Renal cortical epithelial cell (primary cell): ENCODE data around the gene ZNF90. TPM values are rescaled to one million over a fixed set of nuclear protein-coding genes. Genes with fewer than 3 reads are reported as not detected.
"Not testable (repeated sequence)": the region's sequence is repeated elsewhere in the genome, so short reads cannot be mapped to it uniquely, and the experiment has no call there.

Experiments
- DNase-seq: peaks from one replicate; pipeline ENCODE4 v3.0.0-alpha.2; 2011; ENCODE audit warnings: low read depth
- total RNA-seq: library from RNA; depleted of rRNA; stranded (reverse); fragments of >200 nt; gene quantifications from 2 replicates; pipeline ENCODE4 v1.2.3, GENCODE V29; 2014

The ZNF90 gene
- 3.6 and 4.0 TPM in 2 replicates for total RNA-seq

DNA sequence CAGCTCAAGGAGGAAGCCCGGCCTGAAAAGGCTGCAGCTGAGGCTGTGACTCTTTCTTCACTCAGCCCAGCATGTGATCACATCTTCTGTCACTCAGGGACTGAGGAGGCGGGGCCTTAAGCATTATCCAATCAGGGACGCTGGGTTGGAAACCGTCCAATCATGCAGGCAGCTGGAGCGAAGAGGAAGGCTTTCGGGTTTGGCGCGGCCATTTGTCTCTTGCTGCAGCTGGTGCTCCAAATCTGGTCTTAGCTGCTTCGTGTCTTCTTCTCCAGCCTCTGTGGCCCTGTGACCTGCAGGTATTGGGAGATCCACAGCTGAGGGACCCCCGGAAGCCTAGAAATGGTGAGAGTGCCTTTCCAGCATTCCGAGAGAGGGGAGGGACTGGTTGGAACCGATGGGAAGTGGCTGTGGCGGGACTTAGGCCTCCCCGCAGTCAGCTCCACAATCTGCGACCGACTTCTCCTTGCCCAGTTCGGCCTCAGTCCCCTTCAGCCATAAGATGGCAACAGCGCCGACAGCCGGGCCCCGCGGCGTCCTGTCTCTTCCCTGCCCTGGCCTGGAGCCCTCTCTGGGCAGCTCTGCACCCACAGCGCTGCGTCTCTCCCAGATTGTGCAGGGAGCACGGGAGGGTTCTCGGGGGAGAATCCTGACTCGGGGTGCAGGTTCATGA, at the start of gene ZNF90:
ZNF90 (plus strand) TSS at position 210 of the 673 bp plus-strand sequence; CDS start at position 343, 133 bp downstream.
- peak; percentile 93 for DNase-seq

DNA sequence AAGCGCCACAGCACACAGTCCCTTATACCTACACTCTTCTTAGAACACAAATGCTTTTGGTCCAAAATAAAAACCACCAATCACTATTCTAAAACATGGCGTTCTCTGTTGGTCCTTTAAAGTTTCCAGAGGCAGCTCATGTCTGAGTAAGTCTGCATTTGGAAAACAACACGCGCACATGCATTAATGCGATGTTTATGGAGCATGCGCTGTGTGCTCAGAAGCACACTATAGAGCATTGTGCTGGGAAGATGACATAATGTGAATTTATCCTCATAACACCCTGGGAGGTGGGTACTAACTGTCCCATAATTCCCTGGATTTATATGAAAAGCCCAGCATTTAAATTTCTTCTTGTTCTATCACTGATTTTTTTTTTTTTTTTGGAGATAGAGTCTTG, 49.2 kb upstream of the ZNF90 start:
- DNase-seq, result no peak

DNA sequence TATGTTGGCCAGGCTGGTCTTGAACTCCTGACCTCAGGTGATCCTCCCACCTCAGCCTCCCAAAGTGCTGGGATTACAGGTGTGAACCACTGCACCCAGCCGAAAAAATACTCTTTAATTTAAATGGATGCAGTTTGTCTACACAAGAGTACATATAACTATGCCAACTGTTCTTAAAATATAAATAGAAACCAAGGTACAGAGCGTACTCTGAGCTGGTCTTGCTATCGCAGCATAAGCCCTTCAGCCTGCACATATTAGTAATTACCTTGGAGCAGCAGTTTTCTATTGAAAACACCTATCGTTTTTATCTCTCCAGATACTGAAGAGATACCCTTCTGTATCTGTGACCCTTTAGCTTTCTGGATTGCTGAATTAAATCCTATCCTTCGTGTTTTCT, 41.9 kb upstream of the ZNF90 start:
- DNase-seq, result no peak

DNA sequence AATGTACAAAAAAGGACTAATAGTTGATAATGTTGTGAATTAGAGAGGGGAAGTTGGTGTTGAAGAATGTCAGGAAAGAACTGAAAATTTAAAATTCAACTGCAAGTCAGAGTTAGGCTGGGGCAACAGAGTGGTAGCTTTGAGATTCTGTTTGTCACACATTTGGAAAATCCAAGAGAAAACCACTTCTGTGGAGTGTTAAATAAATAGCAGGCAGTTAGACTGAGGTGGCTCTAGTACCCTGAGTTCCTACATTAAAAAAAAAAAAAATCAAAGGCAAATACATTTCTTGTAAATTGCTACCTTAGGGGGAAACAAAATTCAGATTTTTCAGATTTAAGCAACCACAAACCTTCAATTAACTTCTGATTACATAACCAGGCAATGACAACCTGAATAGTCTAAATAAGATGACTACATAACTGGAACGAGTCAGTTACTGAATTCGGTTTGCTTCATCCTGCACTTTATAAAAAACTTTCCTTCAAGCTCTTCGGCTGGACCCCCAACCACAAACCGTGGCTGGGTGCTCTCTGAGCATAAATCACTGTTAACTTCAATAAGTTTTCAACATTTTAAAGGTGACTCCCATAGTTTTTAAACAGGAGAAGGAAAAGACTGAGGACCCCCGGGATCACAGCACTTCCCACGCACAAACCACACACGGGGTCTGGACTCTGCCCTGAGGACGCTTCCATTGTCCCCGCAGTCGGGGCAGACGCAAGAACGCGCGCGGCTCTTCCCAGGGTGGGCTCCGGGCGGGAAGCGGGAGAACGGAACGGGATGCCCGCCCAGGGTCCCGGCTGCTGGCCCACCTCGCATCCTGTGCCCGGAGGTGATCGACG, 39.2 kb upstream of the ZNF90 start:
- DNase-seq, result no peak

DNA sequence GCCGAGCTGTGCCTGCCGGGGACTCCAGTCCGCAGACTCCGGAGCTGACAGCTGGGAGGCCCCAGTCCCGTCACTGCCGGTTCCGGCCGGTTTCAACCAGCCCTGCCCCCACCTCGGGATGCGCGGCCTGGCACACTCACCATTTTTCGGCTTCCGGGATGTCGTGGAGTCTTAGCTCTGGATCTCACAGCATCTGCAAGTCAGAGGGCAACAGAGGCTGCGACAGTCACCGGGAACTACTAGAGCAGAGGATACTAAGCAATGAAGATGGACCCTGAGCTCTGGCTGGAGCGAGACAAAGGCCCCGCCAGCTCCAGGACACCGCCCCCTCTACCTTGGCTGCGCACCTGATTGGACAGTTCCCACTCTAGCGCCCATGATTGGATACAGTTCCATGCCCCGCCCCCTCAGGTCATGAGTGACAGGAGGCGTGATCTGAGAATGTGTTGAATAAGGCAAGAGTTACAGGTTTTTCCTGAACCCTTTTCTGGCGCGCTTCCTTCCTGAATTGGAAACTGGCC, 38.5 kb upstream of the ZNF90 start, which contains the start of gene ZNF682:
ZNF682 (minus strand) TSS at position 303 of the 521 bp plus-strand sequence; CDS start at position 143, 160 bp downstream.
- DNase-seq, result peak; percentile 81

DNA sequence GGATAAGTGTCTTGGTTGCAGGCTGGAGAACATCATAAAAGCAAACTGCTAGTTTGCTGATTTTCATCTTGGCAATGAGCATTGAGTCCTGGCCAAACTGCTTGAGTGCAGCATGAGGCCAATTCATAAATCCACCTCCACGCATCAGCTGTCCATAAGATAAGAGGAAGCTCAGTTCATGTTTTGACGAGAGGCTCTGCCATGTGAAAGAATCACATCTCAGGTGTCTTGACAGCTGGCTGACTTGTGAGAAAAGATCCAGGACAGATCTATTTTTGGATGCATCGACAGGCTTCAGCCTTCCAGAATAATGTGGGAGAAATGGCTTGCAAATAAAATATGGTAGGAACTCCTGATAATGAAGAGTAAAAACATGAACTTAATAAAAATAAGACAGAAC, 33.1 kb upstream of the ZNF90 start:
- DNase-seq, result no peak

DNA sequence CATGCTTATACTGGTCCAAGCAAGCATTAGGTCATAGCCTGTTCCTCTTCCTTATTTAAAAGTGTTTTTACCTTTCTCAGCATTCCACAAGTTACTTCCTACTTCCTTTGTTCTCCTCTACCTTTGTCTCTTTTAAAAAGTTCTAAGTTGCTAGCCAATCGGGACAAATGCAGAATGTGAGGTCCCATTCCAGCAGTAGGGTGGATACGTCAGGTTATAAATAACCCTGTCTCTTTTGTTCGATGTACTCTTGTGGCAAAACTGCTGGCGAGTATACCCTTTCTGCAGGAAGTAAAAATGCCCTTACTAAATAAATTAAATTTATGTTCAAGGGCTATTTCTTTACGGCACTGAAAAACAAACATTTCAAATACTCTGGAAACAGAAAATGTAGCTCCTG, 32.1 kb upstream of the ZNF90 start:
- DNase-seq, result not testable (repeated sequence)

DNA sequence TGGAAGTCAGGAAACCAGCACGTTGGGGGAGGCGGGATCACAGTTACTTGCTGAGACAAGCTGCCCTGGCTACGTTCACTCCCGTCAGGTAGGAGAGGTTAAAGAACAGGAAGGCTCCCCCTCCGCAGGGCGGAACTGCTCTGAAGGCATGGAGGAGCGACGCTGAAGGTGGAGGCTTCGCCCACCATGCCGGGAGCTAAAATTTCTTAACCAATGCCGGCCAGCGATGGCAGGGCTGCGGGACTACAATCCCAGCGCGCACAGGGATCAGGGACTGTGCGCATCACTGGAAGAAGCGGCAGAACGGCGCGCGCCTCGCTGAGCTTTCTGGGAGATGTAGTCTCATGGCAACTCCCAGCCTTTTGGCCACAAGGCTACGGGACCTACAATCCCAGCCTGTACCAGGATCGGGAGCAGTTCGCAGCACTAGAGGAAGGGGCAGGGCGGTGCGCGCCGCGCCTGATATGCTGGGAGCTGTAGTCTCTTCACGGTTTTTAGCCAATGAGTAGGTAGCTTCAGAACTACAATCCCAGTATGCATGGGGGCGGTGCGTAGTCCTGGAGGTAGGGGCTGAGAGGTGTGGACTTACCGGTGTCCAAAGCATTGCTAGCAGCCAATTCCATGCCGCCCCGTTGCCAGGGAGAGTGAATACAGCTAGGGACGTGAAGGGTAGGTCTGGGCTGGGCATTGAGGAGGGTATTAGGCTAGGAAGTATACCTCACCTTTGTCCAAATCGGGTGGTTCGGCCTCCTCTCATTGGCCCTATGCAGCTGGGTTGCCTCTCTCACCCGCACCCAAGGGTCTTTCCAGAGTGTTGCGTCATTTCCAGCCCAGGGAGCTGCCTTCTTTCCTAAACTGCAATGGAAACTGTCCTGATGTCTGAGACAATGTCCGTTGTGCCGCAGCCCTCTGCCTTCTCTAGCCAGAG, 25.7 kb upstream of the ZNF90 start:
- DNase-seq, result peak; percentile 98

DNA sequence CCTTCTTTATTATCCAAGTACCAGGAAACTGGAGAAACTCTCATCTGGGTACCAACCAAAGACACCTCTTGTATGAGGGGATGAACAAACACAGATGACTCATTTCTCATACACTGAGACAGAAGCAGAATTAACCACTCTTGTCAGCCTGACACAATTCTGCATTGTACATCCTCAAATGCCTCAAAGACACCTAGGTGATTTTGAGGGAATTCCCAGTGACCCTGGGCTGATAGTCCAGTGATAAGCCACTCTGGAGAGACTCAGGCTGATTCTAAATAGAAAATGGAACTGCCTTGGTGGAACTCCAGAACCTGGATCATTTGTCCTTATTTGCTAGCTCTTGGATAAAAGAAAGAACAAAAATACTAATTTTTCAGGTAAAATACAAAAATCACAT, 19.1 kb upstream of the ZNF90 start:
- not testable (repeated sequence) for DNase-seq

DNA sequence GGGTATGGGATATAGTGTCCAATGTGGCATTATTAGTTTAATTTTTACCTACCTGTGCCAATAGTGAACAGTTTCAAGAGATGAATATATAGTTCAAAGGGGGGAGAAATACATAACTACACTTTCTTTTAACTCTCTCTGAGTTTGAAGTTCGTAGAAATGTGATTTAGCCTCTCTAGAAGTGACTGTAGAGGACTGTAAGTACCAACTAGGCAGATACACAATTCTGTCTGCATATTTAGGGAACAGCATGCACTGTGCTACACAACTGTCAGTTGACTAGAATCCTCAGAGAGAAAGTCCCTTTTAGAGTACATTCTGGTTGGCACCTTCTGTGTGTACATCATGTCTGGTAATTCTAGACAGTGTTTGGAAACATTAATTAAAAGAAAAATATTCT, 17.5 kb upstream of the ZNF90 start:
- no peak for DNase-seq

DNA sequence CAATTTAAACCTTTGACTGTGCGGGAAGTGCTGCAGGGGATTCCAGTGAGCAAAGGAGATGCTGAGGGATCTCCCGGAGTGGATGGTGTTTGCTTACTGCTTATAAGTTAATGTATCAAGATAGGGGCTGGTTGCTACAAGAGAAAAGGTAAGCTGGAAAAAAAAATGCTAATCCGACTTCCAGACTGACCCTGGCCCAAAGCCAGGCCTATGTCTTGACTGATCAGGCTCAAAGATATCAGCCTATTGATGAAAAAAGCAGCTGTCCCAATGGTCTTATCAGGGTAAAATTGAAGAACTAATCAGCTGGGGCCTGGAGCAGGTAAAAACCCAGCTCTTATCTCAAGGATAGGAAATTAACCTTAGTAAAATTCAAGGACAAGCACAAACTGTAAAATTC, 10.9 kb upstream of the ZNF90 start:
- no peak for DNase-seq

DNA sequence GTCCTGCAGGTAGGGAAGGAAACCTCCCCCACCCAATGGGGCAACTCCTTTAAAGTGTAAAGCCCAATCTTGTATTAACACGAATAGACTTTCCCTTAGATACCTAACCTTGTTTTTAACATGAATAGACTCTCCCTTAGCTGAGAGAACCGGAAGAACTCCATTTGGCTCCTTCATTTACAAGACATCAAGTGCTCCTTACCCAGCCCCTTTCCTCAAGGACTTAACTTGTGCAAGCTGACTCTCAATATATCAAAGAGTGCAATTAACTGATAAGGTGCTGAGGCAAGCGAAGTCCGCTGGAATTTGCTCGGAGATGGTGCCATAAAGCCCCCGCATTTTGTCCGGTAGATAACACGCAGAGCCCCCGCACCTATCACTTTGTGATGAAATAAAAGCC, 9.9 kb upstream of the ZNF90 start:
- no peak for DNase-seq

DNA sequence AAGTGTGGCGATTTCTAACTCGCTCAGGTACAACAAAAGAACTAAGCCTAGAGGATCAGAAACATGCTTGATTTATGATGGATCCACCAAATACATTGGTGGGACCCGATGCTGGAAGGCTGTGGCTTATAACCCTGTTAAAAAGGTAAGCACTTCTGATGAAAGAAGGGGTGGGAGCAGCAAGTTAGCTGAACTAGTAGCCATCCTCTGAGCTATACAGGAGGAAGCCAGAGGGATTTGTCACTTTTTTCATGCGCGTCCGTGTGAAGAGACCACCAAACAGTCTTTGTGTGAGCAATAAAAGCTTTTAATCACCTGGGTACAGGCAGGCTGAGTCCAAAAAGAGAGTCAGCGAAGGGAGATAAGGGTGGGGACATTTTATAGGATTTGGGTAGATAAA, 9.2 kb upstream of the ZNF90 start:
- DNase-seq, result not testable (repeated sequence)

DNA sequence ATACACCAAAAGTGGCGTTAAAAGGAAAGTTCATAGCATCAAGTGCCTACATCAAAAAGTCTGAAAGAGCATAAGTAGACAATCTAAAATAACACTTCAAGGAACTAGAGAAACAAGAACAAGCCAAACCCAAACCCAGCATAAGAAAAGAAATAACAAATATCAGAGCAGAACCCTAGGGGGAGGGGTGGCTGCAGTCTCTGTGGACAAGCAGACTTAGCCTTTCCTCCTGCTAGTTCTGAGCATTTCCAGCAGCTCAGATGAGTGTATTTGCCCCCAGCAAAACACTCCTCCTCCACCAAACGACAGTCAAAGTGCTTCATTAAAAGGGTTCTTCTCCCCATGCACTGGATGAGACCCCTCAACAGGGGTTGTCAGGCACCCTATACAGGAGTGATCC, 7.1 kb upstream of the ZNF90 start:
- no peak for DNase-seq

DNA sequence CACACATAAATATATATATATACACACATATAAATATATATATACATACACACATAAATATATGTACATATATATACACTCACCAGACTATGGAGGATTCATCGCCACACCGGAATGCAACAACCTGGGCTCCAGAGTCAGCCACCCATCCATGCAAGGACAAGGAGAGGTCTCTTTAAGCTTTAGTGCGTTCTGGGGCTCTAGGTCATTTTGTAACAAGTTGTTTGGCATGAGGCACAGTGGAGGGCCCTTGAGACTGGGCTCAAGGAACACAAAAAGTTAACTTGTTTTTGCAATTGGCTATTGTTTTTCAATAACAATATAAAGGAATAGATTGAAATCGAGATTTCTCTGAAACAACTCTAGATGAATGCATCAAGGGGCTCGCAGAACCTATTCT, 4.9 kb upstream of the ZNF90 start:
- DNase-seq, result no peak

DNA sequence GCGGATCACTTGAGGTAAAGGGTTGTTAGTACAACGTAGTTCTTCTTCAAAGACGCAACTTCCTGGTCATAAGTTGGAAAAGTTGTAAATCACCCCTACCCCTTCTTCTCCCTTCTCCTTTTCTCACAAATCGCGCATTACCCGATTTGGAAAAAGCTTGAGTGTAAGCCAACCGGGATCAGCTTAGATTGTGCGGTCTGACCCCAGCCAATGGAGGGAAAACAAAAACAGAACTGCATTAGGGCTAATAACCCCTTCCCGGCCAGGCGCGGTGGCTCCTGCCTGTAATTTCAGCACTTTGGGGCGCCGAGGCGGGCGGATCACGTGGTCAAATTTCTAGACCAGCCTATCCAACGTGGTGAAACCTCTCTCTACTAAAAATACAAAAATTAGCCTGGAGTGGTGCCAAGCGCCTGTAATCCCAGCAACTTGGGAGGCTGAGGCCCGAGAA, 806 bp downstream of the ZNF90 start:
- DNase-seq, result peak; percentile 10

DNA sequence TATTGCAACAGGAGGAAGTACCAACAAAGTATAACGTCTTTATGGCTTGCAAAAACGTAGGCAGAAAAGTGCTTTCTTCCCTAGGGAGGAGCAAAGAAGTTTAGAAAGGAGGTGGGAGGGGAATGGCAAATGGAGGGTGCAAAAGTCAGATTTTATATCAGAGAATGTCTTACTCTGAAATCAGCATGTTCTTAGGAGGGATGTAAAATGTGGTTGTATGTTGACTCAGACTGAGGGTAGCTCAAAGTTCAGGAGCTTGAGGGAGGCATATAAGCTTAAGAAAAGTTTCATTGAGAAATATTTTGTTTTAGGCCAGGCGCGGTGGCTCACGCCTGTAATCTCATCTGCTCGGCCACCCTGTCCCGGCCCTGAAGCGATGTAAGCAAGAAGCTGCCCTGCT, 1.7 kb downstream of the ZNF90 start:
- DNase-seq, result peak; percentile 25

DNA sequence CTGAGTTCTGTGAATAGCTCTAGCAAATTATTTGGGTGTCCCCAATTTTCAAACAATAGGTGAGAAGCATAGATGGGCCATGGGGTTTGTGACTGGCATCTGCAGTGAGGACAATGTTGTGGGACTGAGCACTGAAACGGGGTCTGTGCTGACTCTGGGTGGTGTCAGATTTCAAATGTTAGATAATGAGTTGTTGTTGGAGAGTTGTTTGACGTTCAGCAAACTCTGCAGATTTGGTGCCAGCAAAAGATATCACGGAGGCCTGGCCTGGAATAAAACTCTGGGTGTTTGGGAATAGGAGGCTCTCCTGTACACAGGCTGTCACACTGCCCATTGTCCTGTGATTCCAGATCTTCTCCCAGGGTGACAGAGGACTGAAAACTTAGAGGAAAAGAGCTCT, 2.9 kb downstream of the ZNF90 start:
- no peak for DNase-seq

DNA sequence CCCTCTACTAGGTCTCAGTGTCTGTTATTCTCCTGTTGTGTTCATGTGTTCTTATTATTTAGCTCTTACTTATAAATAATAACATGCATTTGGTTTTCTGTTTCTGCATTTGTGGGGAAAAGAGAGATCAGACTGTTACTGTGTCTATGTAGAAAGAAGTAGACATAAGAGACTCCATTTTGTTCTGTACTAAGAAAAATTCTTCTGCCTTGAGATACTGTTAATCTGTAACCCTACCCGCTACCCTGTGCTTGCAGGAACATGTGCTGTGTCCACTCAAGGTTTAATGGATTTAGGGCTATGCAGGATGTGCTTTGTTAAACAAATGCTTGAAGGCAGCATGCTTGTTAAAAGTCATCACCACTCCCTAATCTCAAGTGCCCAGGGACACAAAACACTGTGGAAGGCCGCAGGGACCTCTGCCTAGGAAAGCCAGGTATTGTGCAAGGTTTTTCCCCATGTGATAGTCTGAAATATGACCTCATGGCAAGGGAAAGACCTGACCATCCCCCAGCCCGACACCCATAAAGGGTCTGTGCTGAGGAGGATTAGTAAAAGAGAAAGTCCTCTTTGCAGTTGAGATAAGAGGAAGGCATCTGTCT, 4.5 kb downstream of the ZNF90 start:
- peak; percentile 13 for DNase-seq

DNA sequence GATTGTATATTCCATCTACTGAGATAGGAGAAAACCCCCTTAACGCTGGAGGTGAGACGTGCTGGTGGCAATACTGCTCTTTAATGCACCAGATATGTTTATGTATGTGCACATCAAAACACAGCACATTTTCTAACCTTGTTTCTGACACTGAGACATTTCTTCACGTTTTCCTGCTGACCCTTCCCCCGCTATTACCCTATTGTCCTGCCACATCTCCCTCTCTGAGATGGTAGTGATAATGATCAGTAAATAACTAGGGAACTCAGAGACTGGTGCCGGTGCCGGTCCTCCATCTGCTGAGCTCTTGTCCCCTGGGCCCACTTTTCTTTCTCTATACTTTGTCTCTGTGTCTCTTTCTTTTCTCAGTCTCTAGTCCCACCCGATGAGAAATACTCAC, 5.1 kb downstream of the ZNF90 start:
- not testable (repeated sequence) for DNase-seq

DNA sequence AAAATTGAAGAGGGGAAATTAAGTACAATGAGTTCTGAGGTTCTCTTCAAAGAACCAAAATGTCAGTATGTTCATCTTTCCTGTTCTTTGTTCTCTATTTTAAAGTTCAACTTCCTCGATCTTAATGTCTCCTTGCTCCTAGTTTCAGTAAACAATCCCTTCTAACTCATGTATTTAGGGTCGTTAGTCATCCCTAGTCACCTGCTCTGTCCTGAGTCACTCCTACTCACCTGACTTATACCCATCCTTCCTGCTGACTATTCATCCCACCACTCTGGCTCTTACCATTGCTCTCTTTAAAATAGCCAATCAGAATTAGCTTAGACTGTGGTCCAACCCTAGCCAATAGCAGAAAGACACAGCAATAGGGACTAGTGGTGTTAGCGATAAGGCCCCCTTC, 24.3 kb downstream of the ZNF90 start:
- no peak for DNase-seq
